GM12878 (cell line): ENCODE data around the gene RNU5B-1. TPM values are rescaled to one million over a fixed set of nuclear protein-coding genes. Genes with fewer than 3 reads are reported as not detected.

Experiments
- BHLHE40 ChIP-seq, 2 experiments: fragments of 450-650 bp in 1 of 2; IDR thresholded peaks; 2 replicates each; pipeline ENCODE4 v1.6.1; 2011 to 2017; ENCODE audit warnings: low read depth in 2 of 2, borderline replicate concordance in 1 of 2, improper control_type of control experiment in 1 of 2, low read length in 1 of 2, mild to moderate bottlenecking in 1 of 2
- CHD2 ChIP-seq: IDR thresholded peaks from 2 replicates; pipeline ENCODE4 v1.6.1; 2011; ENCODE audit warnings: low read depth, low read length, improper control_type of control experiment, borderline replicate concordance
- FOXK2 ChIP-seq: fragments of 450-650 bp; IDR thresholded peaks from 2 replicates; pipeline ENCODE4 v1.6.1; 2017; ENCODE audit warnings: mild to moderate bottlenecking, moderate library complexity
- IKZF1 ChIP-seq: fragments of 450-650 bp; conservative IDR thresholded peaks from 2 replicates; pipeline ENCODE4 v1.6.1; 2017; ENCODE audit warnings: antibody characterized with exemption, mild to moderate bottlenecking
- IKZF2 ChIP-seq, 2 experiments: fragments of 450-650 bp; IDR thresholded peaks; 2 replicates each; pipeline ENCODE4 v1.6.1; 2017; ENCODE audit warnings: mild to moderate bottlenecking in 2 of 2, moderate library complexity in 2 of 2
- LARP7 ChIP-seq: fragments of 450-650 bp; IDR thresholded peaks from 2 replicates; pipeline ENCODE4 v1.6.1; 2017; ENCODE audit warnings: mild to moderate bottlenecking
- NFYA ChIP-seq: IDR thresholded peaks from 2 replicates; pipeline ENCODE4 v1.6.1; 2011; ENCODE audit warnings: low read depth, mild to moderate bottlenecking, low read length, improper control_type of control experiment, borderline replicate concordance
- NRF1 ChIP-seq: conservative IDR thresholded peaks from 2 replicates; pipeline ENCODE4 v1.6.1; 2011; ENCODE audit warnings: mild to moderate bottlenecking, low read depth, low read length, improper control_type of control experiment
- POU2F2 ChIP-seq: IDR thresholded peaks from 3 replicates; pipeline ENCODE4 v1.6.1; 2011; ENCODE audit warnings: low read depth, mild to moderate bottlenecking, low read length, borderline replicate concordance
- TCF12 ChIP-seq: IDR thresholded peaks from 2 replicates; pipeline ENCODE4 v1.6.1; 2011; ENCODE audit warnings: low read depth, mild to moderate bottlenecking, low read length
- ZNF24 ChIP-seq: fragments of 450-650 bp; IDR thresholded peaks from 2 replicates; pipeline ENCODE4 v1.6.1; 2017; ENCODE audit warnings: antibody characterized with exemption, mild to moderate bottlenecking
- polyA plus RNA-seq, 11 experiments: library from polyadenylated mRNA; depleted of rRNA in 4 of 11; unstranded in 6 of 11; stranded (reverse) in 5 of 11; fragments of >200 nt; fragmentation: Nextera tagmentation in 4 of 11; fragmentation: Illumina TruSeq in 1 of 11; extraction: Ambion mirVana in 4 of 11; extraction: Trizol in 1 of 11; gene quantifications; 1 replicate in 1 of 11; 2 replicates in 10 of 11; pipeline versions ENCODE4 v1.2.1 to v1.2.3, GENCODE V29; 2011 to 2016; ENCODE audit warnings: inconsistent platforms in 2 of 11, missing spikeins in 2 of 11, low read depth in 1 of 11
- total RNA-seq, 4 experiments: library from RNA; depleted of rRNA in 3 of 4; stranded (reverse); fragments of >200 nt in 3 of 4; fragmentation: Illumina TruSeq in 1 of 4; extraction: Trizol in 1 of 4; gene quantifications; 2 replicates each; pipeline versions ENCODE4 v1.2.1 to v1.2.3, GENCODE V29; 2013 to 2021
- TF ChIP-seq, protein P1 (sequence below), 3 experiments: IDR thresholded peaks in 2 of 3; conservative IDR thresholded peaks in 1 of 3; 2 replicates each; pipeline ENCODE4 v1.5.1; 2011; ENCODE audit warnings: low read depth in 3 of 3, low read length in 3 of 3, mild to moderate bottlenecking in 3 of 3, control low read depth in 2 of 3, moderate library complexity in 2 of 3, inconsistent platforms in 1 of 3, mixed read lengths in 1 of 3; ENCODE audit not compliant: control insufficient read depth in 2 of 3, insufficient read depth in 1 of 3; ENCODE audit errors: extremely low read depth in 1 of 3
- TF ChIP-seq, protein P2 (sequence below): fragments of 450-650 bp; IDR thresholded peaks from 2 replicates; pipeline ENCODE4 v1.6.1; 2017; ENCODE audit warnings: mild to moderate bottlenecking

Gene RNU5B-1
- total and polyA plus RNA-seq, 10 of the 15 experiments (the other 5 are each of a cell fraction or from before 2014, with no cell fraction given) = 19.1 TPM; not detected in 9

DNA sequence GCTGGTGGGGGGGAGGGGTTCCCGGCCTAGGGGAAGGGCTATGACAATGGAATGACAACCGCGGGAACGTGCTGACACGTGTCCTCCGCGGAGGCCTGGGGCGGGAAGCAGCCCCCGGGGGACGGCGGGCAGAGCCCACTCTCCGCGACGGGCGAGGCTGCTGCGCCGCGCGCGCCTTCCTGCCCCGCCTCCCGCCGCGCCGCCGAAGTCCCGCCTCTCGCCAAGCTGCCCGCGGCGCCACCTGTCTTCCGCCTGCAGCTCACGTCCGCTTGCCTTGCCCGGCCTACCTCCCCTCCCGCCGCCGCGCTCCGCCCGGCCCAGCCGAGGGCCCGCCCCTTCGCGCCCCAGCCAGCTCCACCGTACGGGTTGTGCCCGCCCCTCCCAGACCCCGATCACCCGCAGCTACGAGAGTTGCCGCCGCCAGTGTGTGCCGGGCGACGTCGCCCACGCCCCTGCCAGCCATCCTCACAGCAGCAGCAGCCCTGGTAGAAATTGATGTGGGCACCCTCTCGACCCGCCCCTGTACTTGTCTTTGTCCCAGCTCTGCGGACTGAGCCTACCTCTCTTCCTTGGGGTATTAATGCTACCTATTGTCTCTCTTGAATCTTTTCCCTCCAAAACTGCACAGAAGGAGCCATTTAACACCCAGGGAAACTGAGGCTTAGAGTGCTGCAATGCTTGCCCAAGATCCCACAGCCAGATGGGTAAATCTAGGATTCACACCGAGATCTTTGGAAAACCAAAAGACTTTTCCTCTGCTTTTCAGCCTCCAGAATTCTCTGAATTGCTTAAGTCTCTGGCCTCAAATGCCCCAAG, 17.6 kb upstream of the RNU5B-1 start, which contains the start of gene PARP16 (continued):
- TF ChIP-seq, protein P1, sequence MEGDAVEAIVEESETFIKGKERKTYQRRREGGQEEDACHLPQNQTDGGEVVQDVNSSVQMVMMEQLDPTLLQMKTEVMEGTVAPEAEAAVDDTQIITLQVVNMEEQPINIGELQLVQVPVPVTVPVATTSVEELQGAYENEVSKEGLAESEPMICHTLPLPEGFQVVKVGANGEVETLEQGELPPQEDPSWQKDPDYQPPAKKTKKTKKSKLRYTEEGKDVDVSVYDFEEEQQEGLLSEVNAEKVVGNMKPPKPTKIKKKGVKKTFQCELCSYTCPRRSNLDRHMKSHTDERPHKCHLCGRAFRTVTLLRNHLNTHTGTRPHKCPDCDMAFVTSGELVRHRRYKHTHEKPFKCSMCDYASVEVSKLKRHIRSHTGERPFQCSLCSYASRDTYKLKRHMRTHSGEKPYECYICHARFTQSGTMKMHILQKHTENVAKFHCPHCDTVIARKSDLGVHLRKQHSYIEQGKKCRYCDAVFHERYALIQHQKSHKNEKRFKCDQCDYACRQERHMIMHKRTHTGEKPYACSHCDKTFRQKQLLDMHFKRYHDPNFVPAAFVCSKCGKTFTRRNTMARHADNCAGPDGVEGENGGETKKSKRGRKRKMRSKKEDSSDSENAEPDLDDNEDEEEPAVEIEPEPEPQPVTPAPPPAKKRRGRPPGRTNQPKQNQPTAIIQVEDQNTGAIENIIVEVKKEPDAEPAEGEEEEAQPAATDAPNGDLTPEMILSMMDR (IDR thresholded peaks at IDR 0.05 in 2 of 3, conservative IDR thresholded peaks at IDR 0.05 in 1 of 3; ENCODE audit: control insufficient read depth in 2 of 3, extremely low read depth in 1 of 3, insufficient read depth in 1 of 3, low read depth in 3 of 3, low read length in 3 of 3) = peak in 1 of 3 experiments; percentile 51; a peak in 2 of 6 replicates
- TF ChIP-seq LARP7 (0 out of 2 replicates have a peak, but pooled peaks have one; percentile 66), NRF1 (0 out of 2 replicates have a peak, but pooled peaks have one; percentile 10), BHLHE40 (IDR thresholded peaks at IDR 0.05; ENCODE audit: borderline replicate concordance in 1 of 2, low read depth in 2 of 2, low read length in 1 of 2) (peak; percentile 43 to 86), CHD2 (peak; percentile 41; the same call in 1 of the 2 replicates), FOXK2 (no peak), IKZF1 (peak; percentile 67), NFYA (no peak), ZNF24 (peak; percentile 35; the same call in 1 of the 2 replicates), POU2F2 (0 out of 3 replicates have a peak, but pooled peaks have one; percentile 17), TCF12 (peak; percentile 77), IKZF2 (IDR thresholded peaks at IDR 0.05) (0 out of 4 replicates have a peak, but pooled peaks of 1 of the 2 experiments have one; percentile 25)
- TF ChIP-seq, protein P2, sequence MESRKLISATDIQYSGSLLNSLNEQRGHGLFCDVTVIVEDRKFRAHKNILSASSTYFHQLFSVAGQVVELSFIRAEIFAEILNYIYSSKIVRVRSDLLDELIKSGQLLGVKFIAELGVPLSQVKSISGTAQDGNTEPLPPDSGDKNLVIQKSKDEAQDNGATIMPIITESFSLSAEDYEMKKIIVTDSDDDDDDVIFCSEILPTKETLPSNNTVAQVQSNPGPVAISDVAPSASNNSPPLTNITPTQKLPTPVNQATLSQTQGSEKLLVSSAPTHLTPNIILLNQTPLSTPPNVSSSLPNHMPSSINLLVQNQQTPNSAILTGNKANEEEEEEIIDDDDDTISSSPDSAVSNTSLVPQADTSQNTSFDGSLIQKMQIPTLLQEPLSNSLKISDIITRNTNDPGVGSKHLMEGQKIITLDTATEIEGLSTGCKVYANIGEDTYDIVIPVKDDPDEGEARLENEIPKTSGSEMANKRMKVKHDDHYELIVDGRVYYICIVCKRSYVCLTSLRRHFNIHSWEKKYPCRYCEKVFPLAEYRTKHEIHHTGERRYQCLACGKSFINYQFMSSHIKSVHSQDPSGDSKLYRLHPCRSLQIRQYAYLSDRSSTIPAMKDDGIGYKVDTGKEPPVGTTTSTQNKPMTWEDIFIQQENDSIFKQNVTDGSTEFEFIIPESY = no peak
